ENCODE data around the gene ZNF594. TPM values are rescaled to one million over a fixed set of nuclear protein-coding genes. Genes with fewer than 3 reads are reported as not detected.
A peak's percentile ranks its signal among the peaks of the same experiment; 100 is the strongest.

The ZNF594 gene
- total and polyA plus RNA-seq, 2 of the 13 experiments (the other 11 are each of a cell fraction or from before 2014, with no cell fraction given), result 2.9 to 9.6 TPM

DNA sequence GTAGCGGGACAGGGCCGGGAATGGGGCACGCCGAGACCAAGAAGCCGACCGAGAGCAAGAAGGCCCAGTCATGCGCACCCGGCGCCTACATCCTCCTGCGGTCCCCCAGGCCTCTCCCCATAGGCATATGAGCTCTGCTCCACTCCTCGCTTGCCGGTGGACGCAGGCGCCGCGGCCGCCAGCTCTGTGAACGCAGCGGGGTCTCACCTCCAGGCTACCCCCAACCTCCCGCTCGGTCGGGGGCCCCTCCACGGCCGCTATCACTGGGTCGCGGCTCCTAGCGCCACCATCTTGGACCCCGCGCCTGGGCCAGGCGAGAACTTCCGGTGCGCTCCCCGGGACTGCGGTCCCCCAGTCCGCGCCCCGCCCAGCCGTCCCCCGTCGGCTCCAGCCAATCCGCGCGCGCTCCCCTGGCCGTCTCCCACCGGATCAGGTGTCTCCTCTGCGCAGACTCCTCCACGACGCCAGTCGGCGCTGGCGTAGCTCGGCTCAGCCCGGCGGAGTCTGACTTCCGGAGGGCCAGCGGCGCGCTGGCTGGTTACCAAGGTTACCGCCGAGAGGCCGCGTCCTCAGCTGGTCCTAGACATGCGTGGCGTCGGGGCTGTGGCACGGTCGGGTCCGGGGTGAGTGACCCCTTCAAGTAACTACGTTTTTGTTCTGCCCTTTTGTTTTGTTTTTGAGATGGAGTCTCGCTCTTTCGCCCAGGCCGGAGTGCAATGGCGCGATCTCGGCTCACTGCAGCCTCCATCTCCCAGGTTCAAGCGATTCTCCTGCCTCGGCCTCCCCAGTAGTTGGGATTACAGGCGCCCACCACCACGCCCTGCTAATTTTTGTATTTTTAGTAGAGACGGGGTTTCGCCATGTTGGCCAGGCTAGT, at the start of gene ZNF594 (continued):
- TF ChIP-seq ZNF224 (CRISPR knock-in tag; IDR thresholded peaks at IDR 0.05) (no peak), REPIN1 (CRISPR knock-in tag; IDR thresholded peaks at IDR 0.05; ENCODE audit: borderline replicate concordance, low read depth) (no peak), ZNF614 (CRISPR knock-in tag; IDR thresholded peaks at IDR 0.05; ENCODE audit: borderline replicate concordance) (0 out of 2 replicates have a peak, but pooled peaks have one; percentile 43), ZBTB38 (CRISPR knock-in tag; IDR thresholded peaks at IDR 0.05) (0 out of 2 replicates have a peak, but pooled peaks have one; percentile 21), TRIM24 (CRISPR knock-in tag; IDR thresholded peaks at IDR 0.05) (no peak), SP4 (CRISPR knock-in tag; IDR thresholded peaks at IDR 0.05) (peak; percentile 48; the same call in 1 of the 2 replicates), ZNF841 (CRISPR knock-in tag; IDR thresholded peaks at IDR 0.05; ENCODE audit: borderline replicate concordance) (no peak), KMT2A (CRISPR knock-in tag; IDR thresholded peaks at IDR 0.05) (peak; percentile 79), ZIK1 (CRISPR knock-in tag; IDR thresholded peaks at IDR 0.05; ENCODE audit: borderline replicate concordance, low read depth) (no peak), MXD4 (CRISPR knock-in tag; IDR thresholded peaks at IDR 0.05) (0 out of 2 replicates have a peak, but pooled peaks have one; percentile 51), MTA1 (CRISPR knock-in tag; IDR thresholded peaks at IDR 0.05; ENCODE audit: borderline replicate concordance) (no peak), ZNF792 (CRISPR knock-in tag; IDR thresholded peaks at IDR 0.05) (0 out of 2 replicates have a peak, but pooled peaks have one; percentile 20), ZNF33A (CRISPR knock-in tag; IDR thresholded peaks at IDR 0.05; ENCODE audit: borderline replicate concordance) (no peak), HOXD1 (CRISPR knock-in tag; IDR thresholded peaks at IDR 0.05) (no peak), TOE1 (CRISPR knock-in tag; IDR thresholded peaks at IDR 0.05) (no peak), MATR3 (CRISPR knock-in tag; IDR thresholded peaks at IDR 0.05) (no peak), NR3C1 (CRISPR knock-in tag; IDR thresholded peaks at IDR 0.05) (no peak), IKZF1 (IDR thresholded peaks at IDR 0.05) (no peak)
- TF ChIP-seq, protein P1, sequence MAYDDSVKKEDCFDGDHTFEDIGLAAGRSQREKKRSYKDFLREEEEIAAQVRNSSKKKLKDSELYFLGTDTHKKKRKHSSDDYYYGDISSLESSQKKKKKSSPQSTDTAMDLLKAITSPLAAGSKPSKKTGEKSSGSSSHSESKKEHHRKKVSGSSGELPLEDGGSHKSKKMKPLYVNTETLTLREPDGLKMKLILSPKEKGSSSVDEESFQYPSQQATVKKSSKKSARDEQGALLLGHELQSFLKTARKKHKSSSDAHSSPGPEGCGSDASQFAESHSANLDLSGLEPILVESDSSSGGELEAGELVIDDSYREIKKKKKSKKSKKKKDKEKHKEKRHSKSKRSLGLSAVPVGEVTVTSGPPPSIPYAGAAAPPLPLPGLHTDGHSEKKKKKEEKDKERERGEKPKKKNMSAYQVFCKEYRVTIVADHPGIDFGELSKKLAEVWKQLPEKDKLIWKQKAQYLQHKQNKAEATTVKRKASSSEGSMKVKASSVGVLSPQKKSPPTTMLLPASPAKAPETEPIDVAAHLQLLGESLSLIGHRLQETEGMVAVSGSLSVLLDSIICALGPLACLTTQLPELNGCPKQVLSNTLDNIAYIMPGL (CRISPR knock-in tag; IDR thresholded peaks at IDR 0.05; ENCODE audit: borderline replicate concordance in 1 of 2, low read depth in 1 of 2), result peak; percentile 79 to 80
- TF ChIP-seq, protein P2, sequence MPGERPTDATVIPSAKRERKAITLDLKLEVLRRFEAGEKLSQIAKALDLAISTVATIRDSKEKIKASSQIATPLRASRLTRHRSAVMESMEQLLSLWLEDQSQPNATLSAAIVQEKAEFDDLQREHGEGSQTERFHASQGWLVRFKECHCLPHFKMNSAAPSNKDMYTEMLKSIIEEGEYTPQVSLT (CRISPR knock-in tag; IDR thresholded peaks at IDR 0.05; ENCODE audit: borderline replicate concordance, low read depth), result no peak
- TF ChIP-seq, protein P3, sequence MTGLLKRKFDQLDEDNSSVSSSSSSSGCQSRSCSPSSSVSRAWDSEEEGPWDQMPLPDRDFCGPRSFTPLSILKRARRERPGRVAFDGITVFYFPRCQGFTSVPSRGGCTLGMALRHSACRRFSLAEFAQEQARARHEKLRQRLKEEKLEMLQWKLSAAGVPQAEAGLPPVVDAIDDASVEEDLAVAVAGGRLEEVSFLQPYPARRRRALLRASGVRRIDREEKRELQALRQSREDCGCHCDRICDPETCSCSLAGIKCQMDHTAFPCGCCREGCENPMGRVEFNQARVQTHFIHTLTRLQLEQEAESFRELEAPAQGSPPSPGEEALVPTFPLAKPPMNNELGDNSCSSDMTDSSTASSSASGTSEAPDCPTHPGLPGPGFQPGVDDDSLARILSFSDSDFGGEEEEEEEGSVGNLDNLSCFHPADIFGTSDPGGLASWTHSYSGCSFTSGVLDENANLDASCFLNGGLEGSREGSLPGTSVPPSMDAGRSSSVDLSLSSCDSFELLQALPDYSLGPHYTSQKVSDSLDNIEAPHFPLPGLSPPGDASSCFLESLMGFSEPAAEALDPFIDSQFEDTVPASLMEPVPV (CRISPR knock-in tag; IDR thresholded peaks at IDR 0.05), result no peak
- TF ChIP-seq, protein P4, sequence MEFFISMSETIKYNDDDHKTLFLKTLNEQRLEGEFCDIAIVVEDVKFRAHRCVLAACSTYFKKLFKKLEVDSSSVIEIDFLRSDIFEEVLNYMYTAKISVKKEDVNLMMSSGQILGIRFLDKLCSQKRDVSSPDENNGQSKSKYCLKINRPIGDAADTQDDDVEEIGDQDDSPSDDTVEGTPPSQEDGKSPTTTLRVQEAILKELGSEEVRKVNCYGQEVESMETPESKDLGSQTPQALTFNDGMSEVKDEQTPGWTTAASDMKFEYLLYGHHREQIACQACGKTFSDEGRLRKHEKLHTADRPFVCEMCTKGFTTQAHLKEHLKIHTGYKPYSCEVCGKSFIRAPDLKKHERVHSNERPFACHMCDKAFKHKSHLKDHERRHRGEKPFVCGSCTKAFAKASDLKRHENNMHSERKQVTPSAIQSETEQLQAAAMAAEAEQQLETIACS (CRISPR knock-in tag; IDR thresholded peaks at IDR 0.05), result no peak
- TF ChIP-seq, protein P5, sequence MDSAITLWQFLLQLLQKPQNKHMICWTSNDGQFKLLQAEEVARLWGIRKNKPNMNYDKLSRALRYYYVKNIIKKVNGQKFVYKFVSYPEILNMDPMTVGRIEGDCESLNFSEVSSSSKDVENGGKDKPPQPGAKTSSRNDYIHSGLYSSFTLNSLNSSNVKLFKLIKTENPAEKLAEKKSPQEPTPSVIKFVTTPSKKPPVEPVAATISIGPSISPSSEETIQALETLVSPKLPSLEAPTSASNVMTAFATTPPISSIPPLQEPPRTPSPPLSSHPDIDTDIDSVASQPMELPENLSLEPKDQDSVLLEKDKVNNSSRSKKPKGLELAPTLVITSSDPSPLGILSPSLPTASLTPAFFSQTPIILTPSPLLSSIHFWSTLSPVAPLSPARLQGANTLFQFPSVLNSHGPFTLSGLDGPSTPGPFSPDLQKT (CRISPR knock-in tag; IDR thresholded peaks at IDR 0.05; ENCODE audit: borderline replicate concordance), result no peak
